GM18508 (cell line): ENCODE measurements around the gene C9orf72.

Experiments
- ATAC-seq: cut with Tn5 transposase; IDR thresholded peaks from one replicate; pipeline ENCODE4 v1.9.1; 2021; ENCODE audit warnings: moderate number of reproducible peaks; ENCODE audit not compliant: insufficient read depth, unreplicated experiment

Gene C9orf72

DNA sequence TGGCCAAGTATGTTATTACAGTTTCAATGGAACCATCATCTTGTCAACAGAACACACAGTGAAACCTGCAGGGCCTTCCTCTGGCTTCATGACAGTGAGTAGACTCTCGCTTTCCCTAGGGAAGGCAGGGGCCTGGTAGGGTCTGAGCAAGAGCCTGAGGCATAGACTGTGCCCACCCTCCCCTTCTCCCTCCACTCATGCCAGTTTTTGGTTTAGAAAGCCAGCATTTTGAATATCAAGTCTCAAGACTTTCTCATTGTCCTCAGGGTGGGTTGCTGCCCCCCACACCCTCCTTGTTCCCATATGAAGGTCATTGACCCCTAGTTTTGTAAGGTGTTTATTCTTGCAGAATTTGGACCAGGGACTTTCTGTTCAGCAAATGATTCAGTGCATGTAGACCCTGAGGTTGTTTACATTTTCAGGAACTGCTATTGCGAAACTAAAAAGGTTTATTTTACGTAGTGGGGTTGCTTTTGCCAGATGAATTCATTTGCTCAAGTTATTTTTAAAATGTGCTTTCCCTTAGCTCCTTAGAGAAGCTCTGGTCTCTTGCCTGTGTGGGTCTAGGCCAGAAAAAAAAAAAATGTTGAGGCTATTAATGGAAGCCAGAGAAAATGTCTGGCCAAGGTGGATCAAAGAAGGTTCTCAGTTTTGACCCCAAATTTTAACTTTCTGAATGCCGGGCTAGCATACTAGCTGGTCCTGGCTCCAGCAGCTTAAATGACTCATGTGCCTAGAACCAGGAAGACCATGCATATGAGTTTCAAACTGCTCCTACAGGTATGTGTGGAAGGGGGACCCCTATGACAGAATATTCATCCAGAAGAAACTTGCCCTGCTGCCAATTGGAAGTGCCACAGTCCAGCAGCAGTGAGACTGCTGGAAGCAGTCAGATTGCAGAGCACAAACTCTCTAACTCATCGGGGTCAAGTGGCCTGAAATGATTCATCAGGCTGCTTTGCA, 33.5 kb downstream of the C9orf72 start:
- ATAC-seq: no peak

DNA sequence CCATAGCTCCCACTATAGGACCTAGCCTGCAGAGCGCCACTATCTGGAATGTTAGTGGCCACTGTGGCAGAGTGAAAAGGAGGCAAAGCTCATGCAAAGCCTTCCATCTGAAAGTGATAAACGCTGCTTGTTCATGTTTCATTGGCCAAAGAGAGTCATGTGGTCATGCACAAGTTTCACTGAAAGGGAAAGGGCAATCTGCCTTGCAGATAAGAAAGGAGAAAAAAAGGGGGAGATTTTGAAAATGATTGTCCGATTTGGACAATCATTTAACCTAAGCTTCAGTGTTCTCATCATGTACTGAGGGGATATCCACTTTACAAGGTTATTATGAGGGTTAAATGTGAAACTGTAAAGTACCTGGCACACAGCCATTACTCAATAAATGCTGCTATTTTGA, 34.6 kb downstream of the C9orf72 start:
- ATAC-seq: peak; percentile 54

DNA sequence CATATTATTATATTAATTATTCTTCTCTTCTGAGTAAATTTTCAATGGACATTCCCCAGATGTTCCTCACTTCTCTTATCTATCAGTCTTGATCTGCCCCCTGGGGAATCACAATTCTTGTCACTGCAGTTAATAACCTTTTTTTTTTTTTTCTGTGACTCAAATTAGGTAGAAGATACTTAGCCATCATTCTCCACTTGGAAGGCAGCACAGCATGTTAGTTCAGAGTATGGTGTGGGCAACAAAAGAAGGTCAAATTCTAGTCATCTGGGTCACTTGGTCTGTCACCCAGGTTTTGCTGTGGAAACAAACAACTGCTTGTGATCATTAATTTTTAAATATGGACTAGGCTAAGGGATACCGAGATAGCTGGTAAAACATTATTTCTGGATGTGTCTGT, 35.5 kb downstream of the C9orf72 start:
- ATAC-seq: no peak

DNA sequence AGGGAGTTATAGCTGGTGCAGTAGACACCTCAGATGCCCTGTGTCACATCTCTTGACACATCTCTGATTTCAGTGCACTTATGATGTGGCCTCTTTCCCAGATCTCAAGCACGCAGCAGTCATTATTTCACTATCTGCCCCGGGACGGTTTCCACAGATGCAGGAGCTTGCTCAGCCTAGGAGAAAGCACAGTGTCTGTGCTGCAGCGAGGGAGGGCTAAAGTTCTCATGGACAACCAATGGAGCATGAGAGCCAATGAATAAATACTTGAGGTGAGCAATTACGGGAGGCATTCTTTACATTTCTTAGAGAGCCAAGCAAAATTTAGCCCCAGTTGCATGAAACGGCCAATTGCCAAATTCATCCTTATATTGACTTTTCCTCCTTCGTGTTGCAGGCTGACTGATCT, 36.2 kb downstream of the C9orf72 start:
- ATAC-seq: no peak

DNA sequence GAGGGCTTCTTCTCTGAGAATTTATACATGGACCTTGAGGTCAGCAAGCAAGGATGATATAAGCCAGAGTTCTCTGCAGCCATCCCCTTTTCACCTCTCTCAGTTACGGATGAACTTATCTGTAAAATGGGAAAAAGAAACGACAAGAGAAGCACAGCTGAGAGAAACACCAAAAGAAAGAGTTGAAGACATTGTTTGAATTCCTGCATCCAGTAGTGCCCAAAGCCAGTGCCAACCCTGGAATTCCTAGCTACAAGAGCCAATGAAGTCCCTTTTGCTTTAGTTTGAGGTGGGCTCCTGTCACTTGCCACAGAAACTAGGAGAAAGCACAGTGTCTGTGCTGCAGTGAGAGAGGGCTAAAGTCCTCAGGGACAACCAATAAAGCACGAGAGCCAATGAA, 37.1 kb downstream of the C9orf72 start:
- ATAC-seq: no peak

DNA sequence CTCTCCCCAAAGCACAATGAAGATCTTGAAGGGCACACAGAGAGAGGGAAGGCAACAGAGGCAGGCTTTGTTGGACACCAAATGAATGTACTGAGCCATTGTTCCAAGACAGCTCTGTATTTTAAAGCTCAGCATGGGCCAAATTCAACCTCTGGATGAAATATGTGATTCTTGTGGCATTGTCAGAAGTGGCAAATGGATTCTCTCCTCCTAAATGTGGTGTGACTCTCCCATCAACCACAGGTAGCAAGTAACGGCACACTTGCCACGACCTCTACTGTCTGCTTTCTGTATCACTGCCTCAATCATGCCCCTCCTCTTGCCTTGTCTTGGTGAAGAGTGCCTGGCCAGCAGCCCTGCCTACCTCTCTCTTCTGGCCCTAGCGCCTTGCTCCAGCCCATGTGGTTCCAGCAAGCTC, 37.6 kb downstream of the C9orf72 start:
- no peak for ATAC-seq

DNA sequence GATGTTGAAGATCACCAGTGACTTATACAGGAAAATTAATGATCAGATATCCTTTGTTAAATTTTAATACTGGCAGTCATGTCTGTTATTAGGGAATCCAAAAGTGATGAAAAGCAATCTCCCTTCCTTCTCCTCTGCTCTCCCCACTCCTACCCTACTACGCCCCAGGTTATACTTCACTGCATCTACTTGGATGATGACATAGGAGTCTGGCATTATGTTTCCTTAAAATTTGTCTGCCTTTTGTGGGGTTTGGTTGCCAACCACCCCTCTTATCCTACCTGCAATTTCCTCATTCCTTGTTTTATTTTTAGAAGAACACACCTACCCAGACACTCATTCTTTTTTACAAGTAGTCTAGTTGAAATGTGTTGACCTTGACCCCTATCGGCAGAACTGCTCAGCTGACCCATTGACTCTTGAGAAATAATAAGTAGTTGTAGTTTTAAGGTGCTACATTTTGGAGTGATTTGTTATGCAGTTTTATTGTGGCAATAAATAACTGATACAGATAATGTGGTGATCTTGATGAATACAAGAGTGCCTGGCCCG, 38.5 kb downstream of the C9orf72 start:
- ATAC-seq: no peak

DNA sequence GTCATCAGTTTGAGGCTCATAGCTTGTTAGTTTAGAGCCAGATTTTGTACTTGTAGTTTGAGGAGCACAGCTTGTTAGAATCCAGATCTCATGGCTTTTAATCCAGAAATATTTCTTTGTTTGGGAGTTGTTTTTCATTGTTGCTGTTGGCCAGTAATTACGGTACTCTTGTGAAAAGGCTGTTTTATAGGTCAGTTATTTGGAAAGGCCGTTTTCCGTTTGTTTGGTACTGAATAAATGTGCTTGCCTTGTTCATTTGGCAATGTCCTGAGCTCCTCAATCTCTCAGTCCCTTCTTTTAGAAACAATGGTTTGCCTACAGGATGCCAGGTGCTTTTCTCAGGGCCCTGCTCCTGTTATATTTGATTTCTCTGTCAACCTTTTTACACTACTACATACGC, 39.1 kb downstream of the C9orf72 start:
- no peak for ATAC-seq

DNA sequence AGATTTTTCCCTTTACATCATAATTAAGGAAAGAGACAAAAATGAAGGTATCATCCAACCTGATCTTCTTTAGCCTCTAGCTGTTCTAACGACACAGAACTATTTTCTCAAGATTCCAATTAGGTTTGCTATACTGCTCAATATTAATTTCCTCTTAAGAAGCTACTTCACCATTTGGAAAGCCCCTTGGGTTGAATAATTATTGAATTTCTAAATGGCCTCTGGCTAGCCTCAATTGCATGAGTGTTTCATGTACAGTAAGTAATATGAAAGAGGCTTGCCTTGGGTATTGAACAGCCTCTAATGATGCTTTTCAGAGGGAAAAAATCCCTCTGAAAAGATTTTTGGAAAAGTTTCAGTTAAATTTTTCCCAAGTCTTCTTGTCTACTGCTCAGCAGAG, 40.0 kb downstream of the C9orf72 start:
- no peak for ATAC-seq

DNA sequence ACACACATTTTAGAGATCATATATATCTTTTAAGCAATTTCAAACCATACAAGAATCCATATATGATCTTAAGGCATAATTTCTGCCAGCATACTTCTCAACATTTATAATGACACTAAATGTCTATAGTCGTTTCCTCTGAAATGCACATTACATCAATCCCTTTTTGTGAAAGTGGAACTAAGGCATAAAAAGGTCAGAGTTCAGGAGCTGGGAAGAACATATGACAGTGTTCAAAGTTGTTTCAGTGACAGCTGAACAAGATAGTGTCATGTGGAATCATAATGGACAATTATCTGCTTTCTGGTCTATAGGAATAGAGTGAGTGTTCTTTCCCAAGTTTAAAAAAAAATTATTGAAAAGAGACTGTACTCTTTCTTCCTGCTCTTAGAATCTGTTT, 41.2 kb downstream of the C9orf72 start:
- no peak for ATAC-seq

DNA sequence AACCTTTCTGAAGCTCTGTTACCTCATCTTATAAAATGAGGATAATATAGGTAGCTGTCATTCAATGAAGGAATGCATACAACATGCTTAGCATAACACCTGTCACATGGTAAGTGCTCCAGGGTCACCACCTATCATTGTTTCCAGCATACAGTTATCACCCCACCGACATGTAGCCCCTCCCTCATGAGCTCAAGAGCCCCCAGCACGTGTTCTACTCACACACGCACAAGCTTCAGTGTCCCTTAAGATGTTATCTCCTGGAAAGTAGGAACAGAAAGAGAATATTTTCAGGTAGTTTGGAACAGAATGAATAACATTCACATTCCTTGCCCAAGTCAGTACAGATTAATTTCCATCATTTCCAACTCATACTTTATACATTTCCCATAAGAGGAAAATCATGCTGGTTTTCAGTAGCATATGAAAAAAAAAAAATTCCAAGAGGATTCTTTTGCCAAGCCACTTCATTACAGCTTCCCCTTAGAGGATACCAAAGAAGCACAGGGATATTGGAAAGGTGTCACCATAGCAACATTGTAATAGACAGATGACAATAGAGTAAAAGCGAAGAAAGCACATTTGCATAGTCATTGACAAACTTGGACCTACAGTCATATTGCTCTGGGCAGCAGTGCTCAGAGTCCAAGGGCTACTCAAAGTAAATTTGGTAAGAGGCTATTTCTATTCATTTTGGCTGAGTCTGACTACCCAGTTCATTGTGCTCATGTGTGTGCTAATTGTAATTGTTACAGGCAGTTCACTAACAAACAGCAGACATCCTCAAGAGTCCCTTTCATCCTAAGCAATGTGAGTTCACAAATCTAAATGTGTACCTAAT, 42.1 kb downstream of the C9orf72 start:
- ATAC-seq: no peak

DNA sequence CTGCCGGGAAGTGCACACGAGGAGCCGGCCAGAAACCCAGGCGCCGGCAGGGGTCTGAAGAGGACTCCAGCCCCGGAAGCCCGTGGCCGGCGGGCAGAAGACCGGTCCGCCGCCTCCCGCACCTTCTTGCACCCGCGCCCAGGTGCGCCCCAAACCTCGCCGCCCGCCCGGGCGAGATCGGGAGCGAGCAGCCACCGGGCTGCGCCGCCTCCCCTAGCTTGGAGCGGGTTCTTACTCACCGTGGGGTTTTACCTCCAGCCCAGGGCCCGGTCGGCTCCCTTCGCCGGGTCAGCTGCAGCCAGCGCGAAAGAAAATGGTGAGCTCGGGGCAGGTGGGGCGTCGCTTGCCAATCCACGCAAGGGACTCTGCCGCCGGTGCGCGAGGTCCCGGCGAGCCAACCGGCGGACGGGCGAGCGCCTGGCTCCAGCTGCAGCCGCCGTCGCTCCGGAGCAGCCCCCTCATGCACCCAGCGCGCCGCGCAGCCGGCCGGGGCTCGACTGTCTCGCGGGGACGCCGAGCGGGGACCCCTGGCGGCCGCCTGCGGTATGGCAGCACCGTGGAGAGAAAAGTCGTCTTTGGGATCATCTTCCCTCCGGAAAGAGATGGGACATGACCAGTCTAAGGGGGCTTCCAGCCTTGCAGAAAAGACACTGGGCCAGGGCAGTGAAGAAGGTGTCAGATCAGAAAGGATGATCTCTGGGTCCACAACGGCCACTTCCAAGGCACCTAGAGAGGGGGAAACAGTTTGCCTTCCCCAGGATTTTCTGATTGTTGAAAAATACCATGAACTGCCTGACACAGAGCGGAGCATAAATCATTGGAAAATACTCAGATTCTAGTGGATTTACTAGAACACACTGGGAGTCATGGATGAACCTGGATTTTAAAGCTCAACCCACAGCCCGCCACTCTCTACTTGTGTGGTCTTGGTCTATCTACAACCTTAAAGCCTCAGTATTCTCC, 43.7 kb downstream of the C9orf72 start, which contains the start of gene MOB3B:
Gene MOB3B (minus strand): TSS at position 499 of the 963 bp plus-strand sequence. CDS start 74,264 bp downstream, outside the sequence.
- ATAC-seq: peak; percentile 33

DNA sequence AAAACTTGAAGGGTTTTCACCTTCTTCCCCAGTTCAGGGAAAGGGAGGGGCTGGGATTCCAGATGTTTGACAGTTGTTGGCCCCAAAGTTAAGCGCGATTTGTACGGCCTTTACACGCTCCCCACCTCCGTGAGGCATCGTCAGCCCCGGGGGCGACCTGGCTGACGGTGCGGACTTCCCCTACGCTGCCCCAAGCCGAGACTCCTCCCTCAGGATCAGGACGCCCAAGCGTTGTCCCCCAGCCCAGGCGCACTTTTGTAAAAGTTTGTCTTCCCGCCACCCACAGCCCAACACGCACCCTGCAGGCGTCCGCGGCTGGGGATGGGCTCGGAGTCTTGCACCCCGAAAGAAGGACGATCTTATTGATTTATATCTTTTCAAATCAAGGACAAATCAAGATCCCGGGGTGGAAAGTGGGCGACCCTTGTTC, 44.4 kb downstream of the C9orf72 start:
- ATAC-seq: peak; percentile 27

DNA sequence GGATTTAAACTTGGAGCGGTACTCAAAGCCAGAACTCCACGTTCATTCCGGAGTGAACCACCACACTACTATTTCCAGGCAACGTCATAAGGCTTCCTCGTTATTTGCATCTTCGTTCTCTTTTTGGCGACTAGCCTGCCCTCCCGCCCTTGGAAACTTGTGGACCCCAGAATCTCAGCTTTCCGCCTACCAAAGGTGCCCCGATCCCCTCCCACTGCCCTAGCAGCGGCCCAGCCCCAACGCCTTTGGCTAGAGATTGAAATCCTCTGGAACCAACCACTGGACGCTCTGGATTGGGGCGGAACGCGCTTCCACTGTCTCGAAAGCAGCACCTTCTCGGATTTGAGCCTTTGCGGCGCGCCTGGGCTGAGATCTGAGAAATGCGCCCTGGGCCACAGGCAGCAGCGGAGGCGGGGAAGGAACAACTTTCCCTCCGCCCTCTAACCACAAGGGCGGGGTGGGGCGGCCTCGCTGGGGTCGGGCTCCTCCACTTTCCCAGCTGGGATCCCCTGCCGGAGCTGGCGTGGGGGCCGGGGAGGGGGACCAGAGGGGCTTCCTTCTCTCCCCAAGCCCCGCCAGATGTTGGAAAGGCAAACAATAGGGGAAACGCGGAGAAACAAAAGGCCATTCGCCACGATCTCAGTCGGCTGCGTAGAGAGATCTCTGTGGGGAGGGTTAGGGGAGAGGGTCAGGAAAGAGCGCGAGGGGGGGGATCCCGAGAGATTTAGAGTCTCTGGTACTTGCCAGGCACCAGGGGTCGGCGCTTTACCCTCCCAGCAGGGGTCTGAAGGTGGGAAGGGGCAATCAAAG, 45.0 kb downstream of the C9orf72 start:
- peak; percentile 45 for ATAC-seq

DNA sequence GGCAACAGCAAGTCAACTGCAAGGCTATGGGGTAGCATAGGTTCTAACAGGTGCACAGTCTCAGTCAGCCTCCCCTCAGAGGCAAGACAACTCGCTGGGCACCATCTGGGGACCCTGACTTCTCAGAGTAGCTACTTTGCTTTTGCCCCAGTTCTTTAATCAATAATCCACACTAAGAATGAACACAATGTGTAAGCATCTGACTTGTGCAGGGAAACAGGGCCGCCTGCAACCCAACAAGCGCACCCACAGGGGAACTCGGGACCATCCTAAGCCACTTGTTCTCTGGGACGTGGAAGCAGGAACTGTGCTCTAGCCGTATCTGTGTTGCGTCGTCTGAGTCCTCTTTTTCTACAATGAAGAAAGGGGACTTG, 45.6 kb downstream of the C9orf72 start:
- ATAC-seq: no peak

DNA sequence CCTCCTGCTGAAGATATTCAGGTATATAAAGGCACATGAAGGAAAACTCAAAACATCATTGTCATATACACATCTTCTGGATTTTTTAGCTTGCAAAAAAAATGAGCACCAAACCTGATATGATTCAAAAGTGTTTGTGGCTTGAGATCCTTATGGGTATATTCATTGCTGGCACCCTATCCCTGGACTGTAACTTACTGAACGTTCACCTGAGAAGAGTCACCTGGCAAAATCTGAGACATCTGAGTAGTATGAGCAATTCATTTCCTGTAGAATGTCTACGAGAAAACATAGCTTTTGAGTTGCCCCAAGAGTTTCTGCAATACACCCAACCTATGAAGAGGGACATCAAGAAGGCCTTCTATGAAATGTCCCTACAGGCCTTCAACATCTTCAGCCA, 49.0 kb downstream of the C9orf72 start, which contains the start of gene IFNK:
Gene IFNK (plus strand): TSS at position 55 of the 400 bp plus-strand sequence. CDS start 47 bp downstream, at position 102.
- no peak for ATAC-seq

DNA sequence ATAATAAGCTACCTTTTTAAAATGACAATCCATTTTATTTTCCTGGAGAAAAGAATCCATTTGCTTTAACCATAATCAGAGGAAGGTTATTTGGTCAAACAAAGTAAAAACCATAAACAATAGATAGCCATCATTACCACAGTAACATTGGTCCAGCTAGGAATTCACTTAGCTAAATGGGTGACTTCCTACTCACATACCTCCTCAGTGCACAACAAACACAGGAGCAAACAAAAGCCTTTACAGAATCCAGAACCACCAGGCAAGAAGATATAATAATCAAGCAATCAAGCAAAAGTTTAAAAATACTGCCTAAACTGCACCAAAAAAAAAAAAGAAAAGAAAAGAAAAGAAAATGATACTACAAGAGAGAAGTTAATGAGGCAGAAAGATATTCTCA, 50.1 kb downstream of the C9orf72 start:
- no peak for ATAC-seq

DNA sequence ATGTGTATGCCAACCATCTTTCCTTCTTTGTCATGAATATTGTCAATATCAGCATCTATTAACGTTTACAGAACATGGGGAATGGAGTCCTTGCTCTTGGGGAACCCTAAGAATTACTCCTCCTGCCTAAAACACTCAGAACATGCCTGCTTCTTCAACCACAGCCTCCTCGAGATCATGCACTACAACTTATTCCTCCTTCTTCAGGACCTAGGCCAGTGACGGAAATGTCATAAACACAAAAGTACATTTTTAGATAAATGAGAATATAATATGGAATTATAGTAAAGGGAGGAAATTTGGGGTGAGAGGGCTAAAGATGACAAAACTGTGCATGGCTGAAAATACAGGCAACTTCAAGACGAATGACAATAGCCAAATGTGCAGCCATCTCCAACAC, 52.3 kb downstream of the C9orf72 start:
- ATAC-seq: no peak
